PC-3 (cell line): ENCODE data around the gene STXBP5.

Source experiments
- CTCF ChIP-seq: fragments of 300-600 bp; sonication (generic); conservative IDR thresholded peaks from 2 replicates; pipeline ENCODE4 v1.5.1; 2017; ENCODE audit warnings: antibody characterized with exemption, low read depth, mild to moderate bottlenecking, low read length
- EZH2 ChIP-seq: fragments of 300-600 bp; sonication (generic); IDR thresholded peaks from one replicate; pipeline ENCODE4 v1.6.1; 2017; ENCODE audit warnings: antibody characterized with exemption, mild to moderate bottlenecking, low read length; ENCODE audit not compliant: unreplicated experiment

DNA sequence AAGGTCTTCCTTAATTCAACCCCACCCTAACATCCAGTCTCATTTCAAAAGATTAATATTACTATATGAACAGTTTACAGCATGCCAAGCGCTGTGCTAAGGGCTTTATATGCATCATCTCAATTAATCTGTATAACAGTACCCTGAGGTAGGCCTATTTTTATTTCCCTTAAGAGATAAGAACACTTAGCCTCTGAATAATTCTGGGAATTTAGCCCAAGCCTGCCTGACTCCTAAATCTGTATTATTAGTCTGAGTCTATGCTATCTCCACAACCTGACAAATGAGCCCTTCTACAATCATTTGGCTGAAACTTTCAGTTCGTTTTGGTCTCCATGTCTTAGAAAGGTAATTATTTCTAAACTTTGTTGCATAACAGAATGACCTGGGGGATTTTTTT, 226.6 kb downstream of the STXBP5 start:
- TF ChIP-seq CTCF, result no peak
- no peak for TF ChIP-seq EZH2
